ENCODE results near the gene KRTAP9-1. TPM values are rescaled to one million over a fixed set of nuclear protein-coding genes. Genes with fewer than 3 reads are reported as not detected.

KRTAP9-1 gene
- total and polyA plus RNA-seq, 7 donors: not detected

GRCh38 chr17:41186872-41187271 is 2.8 kb upstream of the KRTAP9-1 start:
- Histone ChIP-seq H3K4me1 (no peaks in the 10 kb centered on the region), H3K9me3 (no peaks in the 10 kb centered on the region), H3K4me3 (no peak overlapping the region), H3K36me3 (ENCODE audit: insufficient read depth in 1 of 2, low read depth in 1 of 2) (no peaks in the 10 kb centered on the region), H3K27ac (no peak overlapping the region), H3K27me3 (ENCODE audit: insufficient read depth in 3 of 3, low read length in 2 of 3) (peaks cover 0 to 15% (median 5%) of the 10 kb centered on the region in 3 donors)
- intact Hi-C loops (cut with DNase I): no loop called here
- WGBS, 3 donors: 23 to 51% (median 31%) methylated on average over 2 of the region's 2 CpGs
- no peak for ATAC-seq
- no peak for DNase-seq
- TF ChIP-seq CTCF (IDR thresholded peaks at IDR 0.05): no peak

- ATAC-seq (no peak), DNase-seq (no peak)
- Histone ChIP-seq H3K36me3 (ENCODE audit: insufficient read depth in 1 of 2, low read depth in 1 of 2) (no peaks in the 10 kb centered on the region), H3K9me3 (no peaks in the 10 kb centered on the region), H3K4me1 (no peaks in the 10 kb centered on the region), H3K27me3 (ENCODE audit: insufficient read depth in 3 of 3, low read length in 2 of 3) (peaks cover 0 to 5% (median 2%) of the 10 kb centered on the region in 3 donors), H3K27ac (no peak overlapping the region), H3K4me3 (no peak overlapping the region)
- 67 to 73% (median 72%) methylated on average over 3 of the region's 3 CpGs for WGBS, 3 donors
- intact Hi-C loops (cut with DNase I): no loop called here
- TF ChIP-seq CTCF (IDR thresholded peaks at IDR 0.05): no peak
Observed at GRCh38 chr17:41190328-41190727, 641 bp downstream of the KRTAP9-1 start.

- no peaks in the 10 kb centered on the region for H3K9me3 ChIP-seq
- intact Hi-C loops (cut with DNase I): no loop called here
- 37 to 46% (median 43%) methylated on average over 1 of the region's 1 CpG for WGBS, 3 donors
Observed at GRCh38 chr17:41196068-41196467, 6.4 kb downstream of the KRTAP9-1 start.

GRCh38 chr17:41199421-41200078 is 9.9 kb downstream of the KRTAP9-1 start:
- 64 to 85% (median 66%) methylated on average over 4 to 5 of the region's 5 CpGs for WGBS, 3 donors
- Histone ChIP-seq H3K9me3 (no peaks in the 10 kb centered on the region), H3K4me3 (no peak overlapping the region), H3K36me3 (ENCODE audit: insufficient read depth in 1 of 2, low read depth in 1 of 2) (no peaks in the 10 kb centered on the region), H3K27me3 (ENCODE audit: insufficient read depth in 3 of 3, low read length in 2 of 3) (no peaks in the 10 kb centered on the region), H3K4me1 (no peaks in the 10 kb centered on the region), H3K27ac (no peak overlapping the region)
- intact Hi-C loops (cut with DNase I): no loop called here
- TF ChIP-seq CTCF (IDR thresholded peaks at IDR 0.05): no peak
- ATAC-seq (no peak), DNase-seq (no peak)

More at GRCh38 chr17:41196068-41196467, 6.4 kb downstream of the KRTAP9-1 start:
- ATAC-seq (no peak), DNase-seq (no peak)
- Histone ChIP-seq H3K36me3 (ENCODE audit: insufficient read depth in 1 of 2, low read depth in 1 of 2) (no peaks in the 10 kb centered on the region), H3K4me1 (no peaks in the 10 kb centered on the region), H3K27ac (no peak overlapping the region), H3K27me3 (ENCODE audit: insufficient read depth in 3 of 3, low read length in 2 of 3) (no peaks in the 10 kb centered on the region), H3K4me3 (no peak overlapping the region)
- no peak for TF ChIP-seq CTCF (IDR thresholded peaks at IDR 0.05)
